Smooth muscle cell (in vitro differentiated cells): ENCODE measurements around the gene CCL4L2. TPM values are rescaled to one million over a fixed set of nuclear protein-coding genes. Genes with fewer than 3 reads are reported as not detected.
"Not testable (repeated sequence)": the region's sequence is repeated elsewhere in the genome, so short reads cannot be mapped to it uniquely, and the experiment has no call there.

ENCODE experiments used
- DNase-seq: peaks from one replicate; lab custom pipeline; 2025; ENCODE audit not compliant: unreplicated experiment; lab: John Stamatoyannopoulos, UW
- H2AFZ ChIP-seq: fragments of 200-600 bp; sonication (generic); 2 replicates; pipeline ENCODE4 v1.6.0; 2016; ENCODE audit warnings: antibody characterized with exemption, low read depth, mild to moderate bottlenecking
- H3F3A ChIP-seq: fragments of 200-600 bp; sonication (generic); 2 replicates; pipeline ENCODE4 v1.6.0; 2017; ENCODE audit warnings: antibody characterized with exemption, low read depth
- H3K27ac ChIP-seq: fragments of 200-600 bp; sonication (generic); 2 replicates; pipeline ENCODE4 v1.5.1; 2016; ENCODE audit warnings: low read depth, mild to moderate bottlenecking
- H3K27me3 ChIP-seq: fragments of 200-600 bp; sonication (generic); 2 replicates; pipeline ENCODE4 v1.6.1; 2016; ENCODE audit warnings: low read depth, mild to moderate bottlenecking
- H3K36me3 ChIP-seq: fragments of 200-600 bp; sonication (generic); 2 replicates; pipeline ENCODE4 v1.5.1; 2016; ENCODE audit warnings: low read depth
- H3K4me1 ChIP-seq: fragments of 200-600 bp; sonication (generic); 2 replicates; pipeline ENCODE4 v1.5.1; 2016; ENCODE audit warnings: low read depth
- H3K4me2 ChIP-seq: fragments of 200-600 bp; sonication (generic); 2 replicates; pipeline ENCODE4 v1.6.0; 2016; ENCODE audit warnings: mild to moderate bottlenecking
- H3K4me3 ChIP-seq: fragments of 200-600 bp; sonication (generic); 2 replicates; pipeline ENCODE4 v1.5.1; 2016; ENCODE audit warnings: mild to moderate bottlenecking
- H3K79me2 ChIP-seq: fragments of 200-600 bp; sonication (generic); 2 replicates; pipeline ENCODE4 v1.6.0; 2016; ENCODE audit warnings: low read depth, mild to moderate bottlenecking
- H3K9ac ChIP-seq: fragments of 200-600 bp; sonication (generic); 2 replicates; pipeline ENCODE4 v1.6.0; 2016; ENCODE audit warnings: low read depth
- H3K9me3 ChIP-seq: fragments of 200-600 bp; sonication (generic); replicated peaks from 2 replicates; pipeline ENCODE4 v1.5.1; 2016; ENCODE audit warnings: low read depth
- H4K20me1 ChIP-seq: fragments of 200-600 bp; sonication (generic); 2 replicates; pipeline ENCODE4 v1.6.0; 2016; ENCODE audit warnings: low read depth
- WGBS: methylation state at CpG from one replicate; pipeline ENCODE4 v1.1.7; 2016; ENCODE audit warnings: low lambda C conversion rate; 5-methylcytosine and 5-hydroxymethylcytosine counted together
- polyA plus RNA-seq: library from polyadenylated mRNA; unstranded; fragments of >200 nt; fragmentation: Nextera tagmentation; extraction: Ambion mirVana; gene quantifications from 2 replicates; pipeline ENCODE4 v1.2.1, GENCODE V29; 2016
- total RNA-seq: library from RNA; depleted of rRNA; stranded (reverse); fragments of >200 nt; gene quantifications from 2 replicates; pipeline ENCODE4 v1.2.3, GENCODE V29; 2014
- TF ChIP-seq, protein P1 (sequence below): fragments of 200-600 bp; sonication (generic); IDR thresholded peaks from 2 replicates; pipeline ENCODE4 v1.5.1; 2017; ENCODE audit warnings: borderline replicate concordance, mild to moderate bottlenecking, antibody characterized with exemption; ENCODE audit not compliant: insufficient read depth, poor library complexity, severe bottlenecking

CCL4L2 gene
- total and polyA plus RNA-seq, 2 experiments from 2014 or later, result not detected

GRCh38 chr17:36209575-36209974, 1.3 kb upstream of the CCL4L2 start:
- Histone ChIP-seq H3K9ac (no peak overlapping the region), H2AFZ (no peak overlapping the region), H3K4me1 (no peaks in the 10 kb centered on the region), H3F3A (no peaks in the 10 kb centered on the region), H4K20me1 (no peaks in the 10 kb centered on the region), H3K4me2 (no peak overlapping the region), H3K27me3 (peaks cover 39% of the 10 kb centered on the region), H3K79me2 (no peaks in the 10 kb centered on the region), H3K9me3 (no peaks in the 10 kb centered on the region), H3K36me3 (no peaks in the 10 kb centered on the region), H3K27ac (no peak overlapping the region), H3K4me3 (no peak overlapping the region)
- DNase-seq, result no peak
- TF ChIP-seq, protein P1, sequence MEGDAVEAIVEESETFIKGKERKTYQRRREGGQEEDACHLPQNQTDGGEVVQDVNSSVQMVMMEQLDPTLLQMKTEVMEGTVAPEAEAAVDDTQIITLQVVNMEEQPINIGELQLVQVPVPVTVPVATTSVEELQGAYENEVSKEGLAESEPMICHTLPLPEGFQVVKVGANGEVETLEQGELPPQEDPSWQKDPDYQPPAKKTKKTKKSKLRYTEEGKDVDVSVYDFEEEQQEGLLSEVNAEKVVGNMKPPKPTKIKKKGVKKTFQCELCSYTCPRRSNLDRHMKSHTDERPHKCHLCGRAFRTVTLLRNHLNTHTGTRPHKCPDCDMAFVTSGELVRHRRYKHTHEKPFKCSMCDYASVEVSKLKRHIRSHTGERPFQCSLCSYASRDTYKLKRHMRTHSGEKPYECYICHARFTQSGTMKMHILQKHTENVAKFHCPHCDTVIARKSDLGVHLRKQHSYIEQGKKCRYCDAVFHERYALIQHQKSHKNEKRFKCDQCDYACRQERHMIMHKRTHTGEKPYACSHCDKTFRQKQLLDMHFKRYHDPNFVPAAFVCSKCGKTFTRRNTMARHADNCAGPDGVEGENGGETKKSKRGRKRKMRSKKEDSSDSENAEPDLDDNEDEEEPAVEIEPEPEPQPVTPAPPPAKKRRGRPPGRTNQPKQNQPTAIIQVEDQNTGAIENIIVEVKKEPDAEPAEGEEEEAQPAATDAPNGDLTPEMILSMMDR, result no peak

- H3F3A ChIP-seq, H3K36me3 ChIP-seq, H3K9ac ChIP-seq, H3K9me3 ChIP-seq, H3K4me2 ChIP-seq, H2AFZ ChIP-seq, H3K4me3 ChIP-seq, H3K79me2 ChIP-seq, DNase-seq, H3K4me1 ChIP-seq, H4K20me1 ChIP-seq, H3K27ac ChIP-seq: not testable (repeated sequence)
- 83% methylated on average over 10 of the region's 10 CpGs for WGBS
- H3K27me3 ChIP-seq, result peaks cover 40% of the 10 kb centered on the region
Observed at GRCh38 chr17:36211484-36212271, 815 bp downstream of the CCL4L2 start.

- Histone ChIP-seq H2AFZ (no peak overlapping the region), H3K9me3 (no peaks in the 10 kb centered on the region), H3K4me3 (no peak overlapping the region), H3K36me3 (no peaks in the 10 kb centered on the region), H3K9ac (no peak overlapping the region), H3K27me3 (peaks cover 36% of the 10 kb centered on the region), H3F3A (no peaks in the 10 kb centered on the region), H4K20me1 (no peaks in the 10 kb centered on the region), H3K4me1 (no peaks in the 10 kb centered on the region), H3K4me2 (no peak overlapping the region), H3K27ac (no peak overlapping the region), H3K79me2 (no peaks in the 10 kb centered on the region)
- DNase-seq, result no peak
- TF ChIP-seq, protein P1, result no peak
- 41% methylated on average over 4 of the region's 4 CpGs for WGBS
Observed at GRCh38 chr17:36212272-36212605, 1.4 kb downstream of the CCL4L2 start.

GRCh38 chr17:36212966-36213365, 2.1 kb downstream of the CCL4L2 start:
- Histone ChIP-seq H2AFZ (no peak overlapping the region), H3K4me3 (no peak overlapping the region), H3K9ac (no peak overlapping the region), H3K27me3 (peaks cover 36% of the 10 kb centered on the region), H3K27ac (no peak overlapping the region), H3K36me3 (no peaks in the 10 kb centered on the region), H3K4me1 (no peaks in the 10 kb centered on the region), H3F3A (no peaks in the 10 kb centered on the region), H3K4me2 (no peak overlapping the region), H3K79me2 (no peaks in the 10 kb centered on the region), H4K20me1 (no peaks in the 10 kb centered on the region), H3K9me3 (no peaks in the 10 kb centered on the region)
- TF ChIP-seq, protein P1, result no peak
- 92% methylated on average over 3 of the region's 3 CpGs for WGBS
- no peak for DNase-seq
